Memory B cell (primary cell): ENCODE measurements around the gene GADD45GIP1.
A peak's percentile ranks its signal among the peaks of the same experiment; 100 is the strongest.

Experiments
- ATAC-seq: fragments of 150-1000 bp; cut with Tn5 transposase; 2 replicates; pipeline ENCODE4 v1.10.0; 2021; ENCODE audit warnings: low read depth, mild to moderate bottlenecking, moderate library complexity
- DNase-seq, 2 donors: peaks; one replicate each; pipeline ENCODE4 v3.0.0; 2022; ENCODE audit warnings: low spot score in 2 of 2
- H3K27ac Mint-ChIP-seq: one replicate; pipeline ENCODE4 v1.8.0; 2022; ENCODE audit warnings: mild to moderate bottlenecking, moderate library complexity, mixed read lengths
- H3K27me3 Mint-ChIP-seq: one replicate; pipeline ENCODE4 v1.8.0; 2022; ENCODE audit warnings: mixed read lengths
- H3K36me3 Mint-ChIP-seq: one replicate; pipeline ENCODE4 v1.8.0; 2022; ENCODE audit warnings: mild to moderate bottlenecking, mixed read lengths
- H3K4me1 Mint-ChIP-seq: one replicate; pipeline ENCODE4 v1.8.0; 2022; ENCODE audit warnings: mixed read lengths
- H3K4me3 Mint-ChIP-seq: one replicate; pipeline ENCODE4 v1.8.0; 2022; ENCODE audit warnings: mild to moderate bottlenecking, moderate library complexity, mixed read lengths
- H3K9me3 Mint-ChIP-seq: one replicate; pipeline ENCODE4 v1.8.0; 2022; ENCODE audit warnings: mixed read lengths

GADD45GIP1 gene

DNA sequence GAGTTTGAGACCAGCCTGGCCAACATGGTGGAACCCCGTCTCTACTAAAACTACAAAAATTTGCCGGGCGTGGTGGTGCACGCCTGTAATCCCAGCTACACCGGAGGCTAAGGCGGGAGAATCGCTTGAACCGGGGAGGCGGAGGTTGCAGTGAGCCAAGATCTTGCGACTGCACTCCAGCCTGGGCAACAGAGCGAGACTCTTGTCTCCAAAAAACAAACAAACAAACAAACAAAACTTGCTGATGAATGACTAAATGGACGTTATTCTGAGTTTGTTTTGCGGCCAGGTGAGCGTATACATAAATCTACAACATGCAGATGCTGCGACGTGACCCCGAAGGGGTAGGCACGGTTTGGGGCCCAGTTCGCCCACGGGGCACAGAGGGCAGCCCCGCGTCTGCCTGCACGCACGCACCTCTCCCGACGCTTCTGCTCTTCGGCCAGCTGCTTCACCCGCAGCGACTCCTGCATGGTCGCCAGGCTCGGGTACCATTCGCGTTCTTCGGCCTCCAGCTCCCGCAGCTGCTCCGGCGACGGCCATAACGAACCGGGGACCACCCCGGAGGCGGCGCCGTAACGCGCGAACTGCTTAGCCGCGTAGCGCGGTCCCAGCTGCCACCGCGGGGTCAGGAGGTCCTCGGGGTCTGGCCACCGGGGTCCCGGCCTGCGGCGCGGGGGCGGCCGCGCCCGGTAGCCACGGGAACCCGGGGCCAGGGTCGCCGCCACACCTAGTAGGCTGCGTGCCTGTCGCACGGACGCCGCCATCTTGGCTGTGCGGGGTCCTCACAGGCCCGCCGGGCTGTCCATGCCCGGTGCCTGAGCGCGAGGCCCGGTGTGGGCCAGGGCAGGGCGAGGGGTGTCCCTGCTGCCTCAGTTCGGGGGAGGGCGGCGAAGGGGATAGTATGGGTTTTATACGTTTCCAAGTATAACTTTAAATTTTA, at the start of gene GADD45GIP1:
TSS of gene GADD45GIP1 (minus strand) at position 778 of the 943 bp plus-strand sequence. CDS start at position 767, 11 bp downstream.
- Mint-ChIP-seq H3K27me3 (no peaks in the 10 kb centered on the region), H3K9me3 (no peaks in the 10 kb centered on the region), H3K27ac (peak within 1 kb of the TSS; percentile 91), H3K36me3 (peaks cover 10% of the 10 kb centered on the region), H3K4me3 (peak within 1 kb of the TSS; percentile 86), H3K4me1 (peaks cover 19% of the 10 kb centered on the region)
- ATAC-seq (peak; percentile 92), DNase-seq (peak; percentile 72 to 86)

GRCh38 chr19:13005861-13006370, 48.9 kb upstream of the GADD45GIP1 start:
- H3K27me3 Mint-ChIP-seq: peaks cover 33% of the 10 kb centered on the region
- ATAC-seq (no peak), DNase-seq (no peak)
- H3K4me3 Mint-ChIP-seq: no peak overlapping the region
- H3K36me3 Mint-ChIP-seq: no peaks in the 10 kb centered on the region
- no peak overlapping the region for H3K27ac Mint-ChIP-seq
- H3K9me3 Mint-ChIP-seq: no peaks in the 10 kb centered on the region
- no peaks in the 10 kb centered on the region for H3K4me1 Mint-ChIP-seq

DNA sequence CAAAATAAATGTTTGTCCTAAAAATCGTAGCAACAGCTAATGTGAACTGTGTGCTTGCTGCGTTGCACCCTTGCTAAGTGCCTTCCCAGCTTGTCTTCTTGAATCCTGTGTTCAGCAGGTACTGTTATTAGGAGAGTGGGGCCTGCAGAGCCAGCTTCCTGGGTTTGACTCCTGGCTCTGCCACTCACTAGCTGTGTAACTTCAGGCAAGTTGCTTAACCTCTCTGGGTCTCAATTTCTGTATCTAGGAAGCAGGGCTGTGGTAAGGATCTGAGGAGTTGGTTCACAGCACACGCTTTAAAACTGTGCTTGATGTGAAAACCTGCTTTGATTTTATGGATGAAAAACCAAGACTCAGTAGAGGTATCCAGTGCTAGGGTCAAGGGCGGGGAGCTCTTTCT, 48.2 kb upstream of the GADD45GIP1 start:
- H3K27me3 Mint-ChIP-seq: peaks cover 28% of the 10 kb centered on the region
- no peak for DNase-seq
- no peaks in the 10 kb centered on the region for H3K9me3 Mint-ChIP-seq
- peaks cover under 1% of the 10 kb centered on the region for H3K4me1 Mint-ChIP-seq
- no peak overlapping the region for H3K27ac Mint-ChIP-seq
- ATAC-seq: no peak
- no peak overlapping the region for H3K4me3 Mint-ChIP-seq
- no peaks in the 10 kb centered on the region for H3K36me3 Mint-ChIP-seq

- no peak overlapping the region for H3K27ac Mint-ChIP-seq
- ATAC-seq: no peak
- no peak for DNase-seq
- H3K4me3 Mint-ChIP-seq: no peak overlapping the region
- peaks cover 25% of the 10 kb centered on the region for H3K27me3 Mint-ChIP-seq
- peaks cover 2% of the 10 kb centered on the region for H3K4me1 Mint-ChIP-seq
- H3K9me3 Mint-ChIP-seq: no peaks in the 10 kb centered on the region
- H3K36me3 Mint-ChIP-seq: no peaks in the 10 kb centered on the region
Observed at GRCh38 chr19:13004273-13004672, 47.2 kb upstream of the GADD45GIP1 start.

- Mint-ChIP-seq H3K9me3 (no peaks in the 10 kb centered on the region), H3K27ac (no peak overlapping the region), H3K27me3 (peaks cover 20% of the 10 kb centered on the region), H3K4me3 (no peak overlapping the region), H3K36me3 (no peaks in the 10 kb centered on the region), H3K4me1 (peaks cover 2% of the 10 kb centered on the region)
- no peak for ATAC-seq
- no peak for DNase-seq
Observed at GRCh38 chr19:13003081-13003480, 46.1 kb upstream of the GADD45GIP1 start.

- H3K27ac Mint-ChIP-seq: no peak overlapping the region
- peaks cover 2% of the 10 kb centered on the region for H3K4me1 Mint-ChIP-seq
- H3K36me3 Mint-ChIP-seq: no peaks in the 10 kb centered on the region
- no peak overlapping the region for H3K4me3 Mint-ChIP-seq
- DNase-seq (no peak), ATAC-seq (no peak)
- H3K9me3 Mint-ChIP-seq: no peaks in the 10 kb centered on the region
- peaks cover 20% of the 10 kb centered on the region for H3K27me3 Mint-ChIP-seq
Observed at GRCh38 chr19:13002166-13002898, 45.3 kb upstream of the GADD45GIP1 start.

GRCh38 chr19:13001502-13002165, 44.6 kb upstream of the GADD45GIP1 start:
- DNase-seq: no peak

GRCh38 chr19:13001166-13001501, 44.1 kb upstream of the GADD45GIP1 start:
- Mint-ChIP-seq H3K4me3 (no peak overlapping the region), H3K27ac (no peak overlapping the region), H3K27me3 (peaks cover 20% of the 10 kb centered on the region), H3K36me3 (no peaks in the 10 kb centered on the region), H3K9me3 (no peaks in the 10 kb centered on the region), H3K4me1 (peaks cover 2% of the 10 kb centered on the region)
- ATAC-seq (no peak), DNase-seq (no peak)

More at GRCh38 chr19:13001502-13002165, 44.6 kb upstream of the GADD45GIP1 start:
- Mint-ChIP-seq H3K9me3 (no peaks in the 10 kb centered on the region), H3K27me3 (peaks cover 20% of the 10 kb centered on the region), H3K4me1 (peaks cover 2% of the 10 kb centered on the region), H3K4me3 (no peak overlapping the region), H3K27ac (no peak overlapping the region), H3K36me3 (no peaks in the 10 kb centered on the region)
- ATAC-seq: no peak

GRCh38 chr19:12997967-12998940, 41.2 kb upstream of the GADD45GIP1 start:
- peaks cover 22% of the 10 kb centered on the region for H3K27me3 Mint-ChIP-seq
- ATAC-seq: no peak
- H3K36me3 Mint-ChIP-seq: no peaks in the 10 kb centered on the region
- no peak overlapping the region for H3K27ac Mint-ChIP-seq
- no peaks in the 10 kb centered on the region for H3K9me3 Mint-ChIP-seq
- peaks cover 14% of the 10 kb centered on the region for H3K4me1 Mint-ChIP-seq
- H3K4me3 Mint-ChIP-seq: peak overlapping the region; percentile 55
- no peak for DNase-seq

DNA sequence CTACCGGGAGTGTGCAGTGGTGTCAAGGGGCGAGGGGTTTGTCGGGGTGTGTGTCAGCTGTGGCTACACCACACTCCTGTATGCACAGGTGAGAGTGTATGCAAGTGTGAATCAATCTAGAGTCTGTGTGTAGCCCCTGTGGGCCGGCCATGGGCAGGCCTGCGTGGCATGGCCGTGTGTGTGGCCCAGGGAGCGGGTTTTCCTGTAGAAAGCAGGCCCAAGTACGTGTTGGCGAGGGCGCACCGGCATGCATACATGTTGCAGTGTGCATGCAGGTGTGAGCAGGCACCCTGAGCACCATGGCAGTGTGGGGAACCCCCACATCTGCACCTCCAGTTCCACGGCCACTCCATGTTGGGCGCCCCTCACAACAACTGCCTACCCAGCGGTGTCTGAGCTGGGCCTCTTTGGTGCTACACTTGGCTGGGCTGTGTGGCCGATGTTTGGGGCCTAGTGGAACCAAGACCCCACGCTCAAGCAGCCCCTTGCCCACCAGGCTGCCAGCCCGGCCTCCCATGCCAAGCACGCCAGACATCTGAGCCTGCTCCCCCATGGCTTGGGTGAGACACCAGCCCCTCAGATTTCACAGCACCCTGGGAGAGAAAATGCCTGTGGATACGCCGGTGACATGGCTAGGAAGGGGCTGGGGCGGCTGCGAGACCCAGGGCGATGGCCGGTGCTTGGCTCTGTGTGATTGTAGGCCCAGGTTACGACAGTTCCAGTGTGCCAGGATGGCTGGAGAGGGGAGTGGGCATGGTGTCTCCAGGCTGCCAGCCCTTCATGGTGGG, 40.4 kb upstream of the GADD45GIP1 start:
- no peaks in the 10 kb centered on the region for H3K9me3 Mint-ChIP-seq
- H3K27me3 Mint-ChIP-seq: peaks cover 20% of the 10 kb centered on the region
- no peak for ATAC-seq
- H3K4me3 Mint-ChIP-seq: peak overlapping the region; percentile 59
- H3K4me1 Mint-ChIP-seq: peaks cover 14% of the 10 kb centered on the region
- no peak overlapping the region for H3K27ac Mint-ChIP-seq
- DNase-seq: no peak
- H3K36me3 Mint-ChIP-seq: no peaks in the 10 kb centered on the region

DNA sequence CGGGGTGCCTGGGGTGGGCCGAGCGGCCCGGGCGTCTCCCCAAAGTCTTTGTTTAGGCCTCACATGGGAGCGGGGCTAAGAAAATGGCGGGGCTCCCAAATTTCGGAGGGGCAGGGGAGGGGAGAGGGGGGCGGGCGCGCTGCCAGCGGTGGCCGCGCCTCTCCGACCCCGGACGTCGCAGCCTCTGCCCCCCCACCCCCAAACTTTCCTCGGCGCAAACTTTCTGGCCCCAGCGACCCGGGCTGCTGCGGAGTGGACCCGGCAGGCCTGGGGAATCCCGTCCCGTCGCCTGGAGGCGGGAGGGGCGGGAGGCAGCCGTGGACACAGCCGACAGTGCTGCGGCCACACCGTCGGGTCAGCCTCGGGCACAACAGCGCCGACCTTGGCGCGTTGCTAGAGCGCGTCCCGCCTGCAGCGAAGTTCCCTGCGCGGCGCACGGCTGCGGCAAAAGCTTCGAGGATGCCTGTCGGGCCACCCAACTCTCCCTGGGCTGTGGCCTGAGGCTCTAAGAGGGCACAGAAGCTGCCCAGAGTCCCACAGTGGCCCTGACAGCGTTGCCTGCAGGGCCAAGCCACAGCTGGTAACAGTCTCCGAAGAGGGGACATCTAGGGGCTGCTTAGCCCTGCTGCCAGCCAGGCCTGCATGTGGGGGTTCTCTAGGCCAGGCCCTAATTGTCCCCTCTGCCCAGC, 39.5 kb upstream of the GADD45GIP1 start:
- H3K9me3 Mint-ChIP-seq: no peaks in the 10 kb centered on the region
- peak overlapping the region; percentile 59 for H3K4me3 Mint-ChIP-seq
- DNase-seq (no peak), ATAC-seq (no peak)
- H3K27ac Mint-ChIP-seq: no peak overlapping the region
- H3K36me3 Mint-ChIP-seq: no peaks in the 10 kb centered on the region
- peaks cover 14% of the 10 kb centered on the region for H3K4me1 Mint-ChIP-seq
- peaks cover 18% of the 10 kb centered on the region for H3K27me3 Mint-ChIP-seq
